PFSK-1 (cell line): ENCODE results near the gene CAPN10.

Source experiments
- FOXP2 ChIP-seq: optimal IDR thresholded peaks from 2 replicates; pipeline ENCODE3; 2011; ENCODE audit warnings: borderline replicate concordance, control low read depth, inconsistent platforms; ENCODE audit not compliant: insufficient read depth; ENCODE audit errors: extremely low read length, extremely low read depth
- POLR2AphosphoS5 ChIP-seq: IDR thresholded peaks from 2 replicates; pipeline ENCODE4 v1.6.1; 2012; ENCODE audit warnings: low read depth, mild to moderate bottlenecking, control low read depth, low read length, moderate library complexity
- SIN3A ChIP-seq: IDR thresholded peaks from 2 replicates; pipeline ENCODE4 v1.6.1; 2012; ENCODE audit warnings: mild to moderate bottlenecking, low read length, moderate library complexity, borderline replicate concordance; ENCODE audit not compliant: insufficient read depth
- TAF1 ChIP-seq: IDR thresholded peaks from 2 replicates; pipeline ENCODE4 v1.6.1; 2012; ENCODE audit warnings: low read length, control low read depth, borderline replicate concordance; ENCODE audit not compliant: insufficient read depth
- TF ChIP-seq, protein P1 (sequence below), 2 experiments: IDR thresholded peaks; 2 replicates each; pipeline versions ENCODE4 v1.6.1 to v1.8.0; 2011 to 2012; ENCODE audit warnings: low read depth in 2 of 2, low read length in 2 of 2, control low read depth in 1 of 2, inconsistent platforms in 1 of 2, mild to moderate bottlenecking in 1 of 2, moderate library complexity in 1 of 2; ENCODE audit not compliant: insufficient read depth in 1 of 2

The CAPN10 gene

DNA sequence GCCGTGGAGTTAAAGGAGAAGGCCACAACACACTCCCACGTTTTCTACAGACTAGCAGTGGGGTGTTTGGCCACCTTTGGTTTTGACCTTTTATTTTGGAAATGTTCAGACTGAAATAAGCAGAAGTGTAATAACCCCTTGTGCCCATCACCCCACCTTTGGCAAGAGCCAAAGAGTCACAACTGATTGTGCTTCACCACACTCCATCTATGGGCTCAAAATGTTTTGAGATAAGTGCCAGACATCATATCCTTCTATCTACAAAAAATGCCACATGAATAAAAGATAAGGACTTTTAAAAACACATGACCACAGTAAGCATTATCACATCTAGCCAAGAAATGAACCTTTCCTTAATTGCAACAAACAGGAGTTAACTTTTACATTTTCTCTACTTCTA lies 28.9 kb downstream of the CAPN10 start:
- TF ChIP-seq, protein P1, sequence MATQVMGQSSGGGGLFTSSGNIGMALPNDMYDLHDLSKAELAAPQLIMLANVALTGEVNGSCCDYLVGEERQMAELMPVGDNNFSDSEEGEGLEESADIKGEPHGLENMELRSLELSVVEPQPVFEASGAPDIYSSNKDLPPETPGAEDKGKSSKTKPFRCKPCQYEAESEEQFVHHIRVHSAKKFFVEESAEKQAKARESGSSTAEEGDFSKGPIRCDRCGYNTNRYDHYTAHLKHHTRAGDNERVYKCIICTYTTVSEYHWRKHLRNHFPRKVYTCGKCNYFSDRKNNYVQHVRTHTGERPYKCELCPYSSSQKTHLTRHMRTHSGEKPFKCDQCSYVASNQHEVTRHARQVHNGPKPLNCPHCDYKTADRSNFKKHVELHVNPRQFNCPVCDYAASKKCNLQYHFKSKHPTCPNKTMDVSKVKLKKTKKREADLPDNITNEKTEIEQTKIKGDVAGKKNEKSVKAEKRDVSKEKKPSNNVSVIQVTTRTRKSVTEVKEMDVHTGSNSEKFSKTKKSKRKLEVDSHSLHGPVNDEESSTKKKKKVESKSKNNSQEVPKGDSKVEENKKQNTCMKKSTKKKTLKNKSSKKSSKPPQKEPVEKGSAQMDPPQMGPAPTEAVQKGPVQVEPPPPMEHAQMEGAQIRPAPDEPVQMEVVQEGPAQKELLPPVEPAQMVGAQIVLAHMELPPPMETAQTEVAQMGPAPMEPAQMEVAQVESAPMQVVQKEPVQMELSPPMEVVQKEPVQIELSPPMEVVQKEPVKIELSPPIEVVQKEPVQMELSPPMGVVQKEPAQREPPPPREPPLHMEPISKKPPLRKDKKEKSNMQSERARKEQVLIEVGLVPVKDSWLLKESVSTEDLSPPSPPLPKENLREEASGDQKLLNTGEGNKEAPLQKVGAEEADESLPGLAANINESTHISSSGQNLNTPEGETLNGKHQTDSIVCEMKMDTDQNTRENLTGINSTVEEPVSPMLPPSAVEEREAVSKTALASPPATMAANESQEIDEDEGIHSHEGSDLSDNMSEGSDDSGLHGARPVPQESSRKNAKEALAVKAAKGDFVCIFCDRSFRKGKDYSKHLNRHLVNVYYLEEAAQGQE (IDR thresholded peaks at IDR 0.05; ENCODE audit: insufficient read depth in 1 of 2, low read depth in 2 of 2, low read length in 2 of 2) = no peak
- no peak for TF ChIP-seq POLR2AphosphoS5
- no peak for TF ChIP-seq TAF1
- no peak for TF ChIP-seq SIN3A
- no peak for TF ChIP-seq FOXP2

DNA sequence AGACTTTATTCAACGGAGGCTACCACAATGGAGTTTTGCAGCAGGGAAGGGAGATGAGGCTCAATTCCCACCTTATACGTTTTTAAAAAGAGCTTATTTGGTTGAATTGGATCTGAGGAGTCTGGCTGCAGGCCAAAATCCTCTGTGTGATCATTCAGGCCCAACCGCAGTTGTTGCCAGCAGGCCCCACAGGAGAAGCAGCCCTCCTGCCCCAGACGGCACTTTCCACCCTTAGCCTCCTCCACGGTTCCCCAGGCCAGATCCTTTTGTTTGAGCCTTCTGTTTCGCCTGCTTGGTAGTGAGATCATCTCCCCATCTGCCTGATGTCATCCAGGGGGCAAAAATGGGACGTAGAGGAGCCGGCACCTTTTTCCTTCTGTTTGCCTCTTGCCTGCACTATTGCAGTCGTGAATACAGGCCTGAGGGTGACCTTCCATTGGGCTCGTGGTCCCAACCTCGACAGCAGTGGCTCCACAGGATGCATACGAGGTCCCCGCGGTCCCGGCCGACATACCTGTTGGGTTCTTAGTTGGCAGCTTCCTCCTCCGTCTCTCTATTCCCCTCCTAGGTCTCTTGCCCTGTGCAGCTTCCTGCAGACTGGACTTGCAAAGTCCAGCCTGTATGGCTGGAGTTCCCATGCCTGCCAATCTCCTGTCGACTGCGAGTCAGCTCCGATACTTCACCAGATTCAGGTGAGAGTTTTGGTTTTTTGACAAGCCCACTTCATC lies 29.4 kb downstream of the CAPN10 start:
- TF ChIP-seq TAF1 = no peak
- no peak for TF ChIP-seq SIN3A
- TF ChIP-seq, protein P1 (IDR thresholded peaks at IDR 0.05; ENCODE audit: insufficient read depth in 1 of 2, low read depth in 2 of 2, low read length in 2 of 2) = no peak
- no peak for TF ChIP-seq FOXP2
- TF ChIP-seq POLR2AphosphoS5 = no peak

- TF ChIP-seq SIN3A (no peak), POLR2AphosphoS5 (no peak), TAF1 (no peak), FOXP2 (no peak)
- TF ChIP-seq, protein P1 (IDR thresholded peaks at IDR 0.05; ENCODE audit: insufficient read depth in 1 of 2, low read depth in 2 of 2, low read length in 2 of 2) = no peak
Measured at GRCh38 chr2:240618776-240619175, 32.2 kb downstream of the CAPN10 start.

- TF ChIP-seq FOXP2 = no peak
- TF ChIP-seq, protein P1 (IDR thresholded peaks at IDR 0.05; ENCODE audit: insufficient read depth in 1 of 2, low read depth in 2 of 2, low read length in 2 of 2) = no peak
Measured at GRCh38 chr2:240619506-240620148, 33.1 kb downstream of the CAPN10 start.
